ACHN (cell line): ENCODE data around the gene SMOC2.

ENCODE experiments used
- DNase-seq: peaks from one replicate; pipeline ENCODE4 v3.0.0-alpha.2; 2015
- in situ Hi-C: cut with HindIII; loops from 2 replicates; pipeline ENCODE4 v1.10.0; 2017; ENCODE audit warnings: low sequenced_read_pairs, low pct_ligation_motif_present, low pct_unique_long_range_greater_than_20kb

The SMOC2 gene

DNA sequence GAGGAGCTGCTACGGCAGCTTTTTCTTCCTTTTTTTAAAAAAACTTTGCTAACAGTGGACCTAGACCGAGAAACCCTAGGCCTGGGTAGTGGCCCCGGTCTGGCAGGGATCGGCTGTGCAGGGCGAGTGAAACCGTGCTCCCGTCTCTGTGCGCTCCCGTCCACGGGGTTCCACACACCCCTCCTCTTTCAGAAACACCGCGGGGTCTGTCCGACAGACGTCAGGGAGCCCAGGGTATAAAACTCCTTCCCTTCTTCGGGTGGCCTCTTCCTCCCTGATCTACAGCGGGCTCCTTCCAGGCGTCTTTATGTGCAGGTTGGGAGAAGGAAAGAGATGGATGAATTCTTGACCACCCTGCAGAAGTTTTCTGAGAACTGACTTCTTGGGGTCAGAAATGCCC is 27.1 kb upstream of the SMOC2 start:
- no peak for DNase-seq
- in situ Hi-C loops = no loop called here

DNA sequence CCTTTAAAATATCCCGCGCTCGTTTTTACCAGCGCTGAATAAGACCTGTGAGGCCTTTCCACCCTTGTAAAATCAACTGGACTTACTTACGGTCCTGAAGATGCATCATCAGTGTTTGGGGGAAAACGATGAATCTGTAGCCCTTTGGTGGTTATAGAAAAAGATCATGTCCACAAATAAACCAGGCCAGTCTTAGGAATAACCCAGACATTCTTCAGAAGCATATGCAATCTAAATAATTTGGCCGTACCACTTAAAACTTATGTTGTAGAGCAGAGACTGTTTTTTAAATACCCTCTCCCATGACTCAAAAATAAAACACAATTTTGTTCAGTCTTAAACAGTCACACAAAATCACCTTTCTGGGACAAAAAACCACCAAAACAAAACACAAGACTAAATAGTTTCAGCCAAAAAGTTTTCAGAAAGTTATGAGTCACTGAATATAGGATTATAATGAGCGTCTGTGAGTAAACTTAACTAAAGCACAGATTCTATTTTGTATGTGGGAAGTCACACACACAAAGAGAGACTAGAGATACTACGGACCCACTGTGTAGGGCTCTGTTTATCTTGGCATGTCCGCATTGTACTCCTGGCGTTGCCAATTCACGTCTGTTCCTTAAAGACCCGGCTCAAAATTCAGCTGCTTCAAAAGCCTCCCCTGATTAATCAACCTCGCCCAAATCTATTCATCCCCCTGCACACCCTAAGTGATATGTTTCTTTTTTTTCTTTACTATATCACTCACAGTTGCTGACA is 26.5 kb upstream of the SMOC2 start:
- no peak for DNase-seq
- in situ Hi-C loops = no loop called here

DNA sequence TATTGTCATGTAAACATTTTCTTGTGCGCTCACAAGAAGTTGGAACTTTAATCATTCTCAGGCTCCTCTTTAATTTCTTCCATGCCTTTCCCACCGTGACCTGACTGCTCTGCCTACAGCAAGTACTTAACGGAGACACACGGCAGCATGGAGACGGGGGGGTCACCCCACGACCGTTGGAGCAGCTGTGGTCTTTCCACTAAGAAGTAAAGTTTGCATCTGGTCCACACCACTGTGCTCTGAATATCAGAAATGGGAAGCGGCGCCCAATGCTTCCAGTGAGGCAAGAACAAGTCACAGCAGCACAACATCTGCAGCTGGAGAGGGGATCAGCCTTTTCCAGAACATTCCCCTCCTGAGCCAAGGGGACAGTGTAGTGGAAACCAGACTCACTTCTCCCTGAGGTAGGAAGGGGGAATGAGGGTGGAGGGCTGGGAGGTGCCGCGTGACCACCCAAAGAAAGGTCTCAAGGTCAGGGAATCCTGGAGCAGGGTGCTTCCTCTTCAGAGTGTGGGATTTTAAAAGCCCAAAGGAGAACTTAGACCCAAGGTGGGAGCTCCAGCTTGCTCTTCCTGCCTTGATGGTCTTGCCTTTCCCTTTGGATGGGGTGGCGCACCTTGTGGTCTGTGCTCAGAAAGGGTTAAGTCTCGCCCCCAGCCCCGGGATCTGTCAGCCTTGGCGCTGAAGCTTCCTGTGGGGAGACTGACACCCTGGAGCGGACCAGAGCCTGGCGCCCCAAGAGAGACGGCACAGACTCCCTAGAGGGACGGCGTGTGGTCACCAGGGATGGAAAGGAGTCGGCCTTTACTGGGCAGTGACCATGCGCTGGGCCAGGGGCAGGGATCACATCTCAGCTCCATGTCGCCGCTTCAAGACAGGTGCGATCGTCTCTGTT is 25.6 kb upstream of the SMOC2 start:
- in situ Hi-C loops = no loop called here
- no peak for DNase-seq

DNA sequence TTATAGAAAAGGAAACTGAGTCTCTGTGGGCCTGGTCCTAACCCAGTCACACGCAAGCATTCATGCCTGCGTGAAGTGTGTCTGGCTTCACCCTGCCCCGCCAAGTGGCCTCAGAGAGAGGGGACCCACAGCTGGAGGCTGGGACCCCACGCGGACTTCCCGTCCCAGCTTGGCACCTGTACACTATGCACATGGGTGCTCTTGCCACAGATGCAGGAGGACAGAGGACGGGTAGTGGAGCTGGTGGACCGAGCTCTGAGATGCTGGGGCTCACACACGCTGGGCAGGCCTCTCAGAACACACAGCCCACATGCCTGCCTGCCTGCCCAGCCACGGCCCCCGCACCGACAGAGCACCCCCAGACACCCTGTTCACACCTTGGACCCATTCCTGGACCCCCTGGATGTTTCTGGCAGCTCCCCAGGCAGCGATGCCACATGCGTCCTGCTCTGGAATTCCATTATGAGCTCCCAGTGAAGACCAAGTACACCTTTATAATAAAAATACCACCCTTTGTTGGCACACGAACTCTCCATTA is 24.9 kb upstream of the SMOC2 start:
- DNase-seq = no peak
- in situ Hi-C loops = no loop called here

DNA sequence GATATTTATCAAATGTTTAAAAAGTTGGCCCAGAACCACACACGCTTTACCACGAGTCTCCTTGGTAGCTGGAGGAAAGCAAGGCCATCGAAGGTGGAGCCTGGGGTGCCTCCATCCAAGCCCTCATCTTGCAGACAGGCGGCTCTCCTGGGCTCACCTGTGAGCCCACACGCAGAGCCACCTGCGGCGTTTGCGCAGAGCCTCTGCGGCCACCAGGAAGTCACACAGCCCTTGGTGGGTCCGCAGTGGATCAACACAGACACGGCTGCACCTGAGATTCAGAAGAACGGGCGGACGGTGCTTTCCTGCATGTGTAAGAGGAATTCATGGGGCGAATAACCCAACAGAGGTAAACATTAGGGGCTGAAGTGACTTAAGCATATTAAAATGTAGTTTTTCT is 24.5 kb upstream of the SMOC2 start:
- in situ Hi-C loops = no loop called here
- DNase-seq = no peak

DNA sequence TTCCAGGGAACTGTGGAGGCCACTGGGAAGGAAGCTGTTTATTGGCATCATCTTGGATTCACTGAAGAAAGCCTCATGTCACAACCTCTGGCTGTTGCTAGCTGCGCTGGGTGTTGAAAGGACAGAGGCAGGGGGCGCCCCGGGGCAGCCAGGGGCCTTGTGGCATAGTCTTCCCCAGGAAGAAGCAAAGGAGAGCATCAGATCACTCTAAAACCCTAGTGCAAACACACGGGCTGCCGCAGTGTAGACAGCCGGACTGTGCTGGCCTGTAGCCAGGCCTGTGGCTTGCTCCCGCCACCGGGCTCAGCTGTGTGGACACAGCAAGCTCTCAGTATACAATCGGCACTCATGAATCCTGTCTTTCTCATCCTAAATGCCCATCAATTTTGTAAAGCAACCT is 23.8 kb upstream of the SMOC2 start:
- no peak for DNase-seq
- in situ Hi-C loops = no loop called here

DNA sequence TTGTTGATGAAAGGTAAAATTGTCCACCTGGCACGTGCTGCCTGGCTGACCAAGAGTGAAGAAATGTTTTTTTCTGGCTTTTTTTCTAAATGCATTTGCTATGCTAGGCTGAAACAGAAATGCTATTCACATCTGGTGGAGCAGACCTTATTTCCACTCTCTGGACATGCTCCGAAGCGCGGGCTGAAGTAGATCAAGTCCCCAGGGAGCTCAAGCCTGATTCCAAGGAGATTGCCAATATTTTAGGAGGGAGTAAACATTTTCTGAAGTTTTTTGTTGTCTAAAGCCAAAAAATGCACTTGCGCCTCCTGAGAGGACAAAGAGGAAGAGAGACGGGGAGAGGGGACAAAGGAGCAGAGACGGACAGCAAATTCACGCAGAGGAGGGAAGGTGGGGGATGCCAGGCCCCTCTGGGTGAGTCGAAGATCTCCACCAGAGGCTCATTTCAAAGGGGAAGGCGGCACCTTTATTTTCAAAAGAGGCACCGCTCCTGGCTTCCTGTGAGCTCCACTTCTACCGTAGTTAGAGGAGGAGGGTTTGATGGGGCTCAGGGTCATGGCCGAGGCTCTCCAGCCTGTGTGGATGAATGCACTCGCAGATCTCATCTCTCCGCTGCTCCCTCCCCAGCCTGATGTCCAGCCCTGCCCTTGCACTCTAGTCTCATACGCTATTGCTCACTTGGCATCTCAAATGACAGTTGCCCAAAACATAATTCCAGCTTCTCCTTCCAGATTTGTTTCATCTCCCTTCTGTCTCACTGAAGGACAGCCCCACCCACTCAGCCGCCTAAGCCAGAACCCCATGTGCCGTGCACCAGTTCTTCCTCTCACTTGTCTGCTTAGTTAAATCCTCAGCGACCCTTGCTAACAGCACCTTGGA is 23.1 kb upstream of the SMOC2 start:
- in situ Hi-C loops = no loop called here
- no peak for DNase-seq

DNA sequence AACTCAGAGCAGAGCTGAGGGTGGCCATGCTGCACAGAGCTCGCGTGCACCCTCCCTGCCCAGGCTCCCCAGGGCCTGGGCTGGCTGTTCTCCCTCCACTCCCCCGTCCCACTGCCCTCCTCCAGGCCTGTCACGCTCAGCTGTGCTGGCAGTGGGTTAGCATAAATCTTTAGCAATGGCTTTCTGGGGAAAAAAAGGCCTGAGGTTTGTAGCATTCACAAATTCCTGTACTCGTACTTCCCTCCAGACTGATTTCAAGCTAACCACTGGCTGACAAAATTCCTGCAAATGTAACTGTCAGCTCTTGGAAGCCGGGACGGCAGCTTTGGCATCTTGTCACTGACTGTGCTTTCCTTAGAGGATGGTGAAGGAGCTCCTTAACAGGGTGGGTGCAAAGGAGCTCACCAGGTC is 22.3 kb upstream of the SMOC2 start:
- no peak for DNase-seq
- in situ Hi-C loops = no loop called here

DNA sequence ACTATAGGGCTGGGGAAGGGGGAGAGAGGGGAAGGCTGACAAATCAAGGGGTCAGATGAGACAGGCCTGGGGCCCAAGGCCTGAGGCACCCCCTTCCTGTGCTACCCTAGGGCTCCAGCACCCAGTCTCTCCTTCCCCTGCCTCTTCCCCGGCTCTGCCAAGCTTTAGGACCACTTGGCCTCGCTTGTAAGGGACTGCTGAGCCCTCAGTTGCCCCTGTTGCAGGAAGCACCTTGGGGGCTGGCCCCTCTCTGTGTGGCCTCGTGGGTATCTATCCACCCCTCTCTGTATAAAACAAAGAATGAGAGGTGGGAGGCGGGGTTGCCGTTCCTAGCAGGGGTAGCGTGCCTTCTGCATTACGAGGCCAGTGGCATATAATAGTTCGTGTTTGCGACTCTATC is 21.4 kb upstream of the SMOC2 start:
- DNase-seq = no peak
- in situ Hi-C loops = no loop called here

DNA sequence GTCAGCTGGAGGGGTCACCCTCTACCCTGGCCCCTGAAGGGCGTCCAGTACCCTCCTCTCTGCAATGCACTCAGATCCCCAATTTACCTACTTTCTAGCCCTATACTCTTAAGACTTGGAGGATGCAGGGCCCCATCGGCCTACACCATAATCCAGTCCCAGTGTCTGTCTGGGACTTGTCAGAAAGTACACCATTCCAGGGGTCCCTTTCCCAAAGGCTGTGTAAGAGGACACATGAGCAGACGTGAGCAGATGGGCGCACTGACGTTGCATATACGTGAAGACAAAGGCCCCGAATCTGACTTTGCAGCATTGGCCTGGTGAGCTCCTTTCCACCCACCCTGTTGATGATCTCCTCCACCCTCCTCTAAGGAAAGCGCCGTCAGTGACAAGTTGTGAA is 20.9 kb upstream of the SMOC2 start:
- in situ Hi-C loops = no loop called here
- DNase-seq = no peak

DNA sequence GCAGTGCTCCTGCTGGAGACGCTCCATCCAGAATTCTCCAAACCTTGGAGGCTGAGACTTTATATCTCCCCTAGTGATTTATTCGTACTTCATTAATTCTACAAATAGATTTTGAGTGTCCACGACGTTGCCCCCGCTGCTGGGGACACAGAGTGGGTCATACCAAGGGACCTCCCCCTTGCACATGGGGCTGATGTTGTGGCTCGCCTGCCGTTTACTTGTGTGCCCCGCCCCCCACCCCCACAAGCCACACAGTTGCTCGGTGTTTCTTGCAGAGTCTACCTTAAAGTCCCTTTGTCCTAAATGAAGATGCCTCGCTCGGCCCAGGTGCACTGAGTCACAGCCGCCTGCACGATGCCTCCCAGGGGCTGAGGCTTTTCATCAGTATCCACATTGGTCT is 20.3 kb upstream of the SMOC2 start:
- in situ Hi-C loops = no loop called here
- DNase-seq = no peak

DNA sequence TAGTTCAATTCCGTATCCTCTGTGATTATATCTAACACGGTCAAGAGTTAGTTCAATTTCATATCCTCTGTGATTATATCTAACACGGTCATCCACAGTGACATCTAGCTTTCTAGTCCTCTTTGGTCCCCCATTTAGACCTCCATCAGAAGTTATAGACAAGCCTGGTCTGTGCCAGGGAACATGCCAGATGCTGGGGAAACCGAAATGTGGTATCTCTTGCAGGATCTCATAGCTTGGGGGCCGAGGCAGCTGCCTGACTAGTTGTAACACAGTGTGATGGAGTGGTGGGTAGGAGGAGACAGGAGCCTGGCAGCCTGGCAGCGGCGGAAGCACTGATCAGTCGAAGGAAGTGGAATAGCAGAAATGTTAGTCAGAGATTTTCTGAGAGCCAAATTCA is 13.8 kb upstream of the SMOC2 start:
- in situ Hi-C loops = no loop called here
- DNase-seq = no peak

DNA sequence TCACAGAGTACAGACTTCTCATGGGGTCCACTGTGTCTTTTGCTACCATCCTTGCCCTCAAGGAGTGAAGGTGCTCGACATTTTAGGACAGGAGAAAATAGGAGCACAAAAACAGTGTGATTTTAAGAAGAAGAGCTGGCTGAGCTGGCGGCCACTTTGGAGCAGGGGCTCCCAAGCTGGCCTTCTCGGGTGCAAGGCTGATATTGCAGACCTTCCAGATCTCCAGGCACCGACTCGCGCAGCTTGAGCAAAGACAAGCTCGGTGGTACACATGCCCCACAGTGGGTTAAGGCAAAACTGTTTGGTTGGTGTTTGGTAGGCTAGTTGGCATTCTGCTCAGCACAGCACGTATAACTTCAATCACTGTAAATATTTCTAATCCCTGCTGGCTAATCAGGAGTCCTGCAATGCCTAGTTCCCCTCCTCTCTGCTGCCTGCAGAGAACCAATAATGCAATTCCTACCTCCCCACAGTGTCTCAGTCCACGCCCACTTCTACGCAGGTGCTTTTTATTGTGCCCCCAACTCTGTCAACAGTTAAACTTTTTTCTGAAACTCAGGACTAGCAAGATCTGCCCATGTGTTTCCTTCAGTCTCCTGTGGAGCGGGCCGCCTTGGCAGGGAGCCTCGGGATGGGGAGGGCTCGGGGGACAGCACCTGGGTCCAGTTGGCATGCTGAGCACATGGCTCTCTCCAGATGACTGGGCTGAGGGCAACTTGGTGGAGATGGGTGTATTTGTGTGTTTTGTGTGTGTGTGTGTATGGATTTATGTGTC is 12.7 kb upstream of the SMOC2 start:
- DNase-seq = no peak
- in situ Hi-C loops = no loop called here

DNA sequence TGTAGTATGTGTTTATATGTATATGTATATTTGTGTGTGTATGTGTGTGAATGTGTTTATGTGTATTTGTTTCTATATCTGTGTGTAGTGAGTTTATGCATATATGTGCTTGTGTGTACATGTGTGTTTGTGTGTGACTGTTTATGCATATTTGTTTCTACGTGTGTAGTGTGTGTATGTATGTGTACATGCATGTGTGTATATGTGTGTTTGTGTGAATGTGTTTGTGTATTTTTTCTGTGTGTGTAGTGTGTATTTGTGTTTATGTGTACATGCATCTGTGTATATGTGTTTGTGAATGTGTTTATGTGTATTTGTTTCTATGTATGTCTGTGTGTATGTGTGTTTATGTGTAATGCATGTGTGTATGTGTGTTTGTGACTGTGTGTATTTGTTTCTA is 12.1 kb upstream of the SMOC2 start:
- DNase-seq = no peak
- in situ Hi-C loops = no loop called here

DNA sequence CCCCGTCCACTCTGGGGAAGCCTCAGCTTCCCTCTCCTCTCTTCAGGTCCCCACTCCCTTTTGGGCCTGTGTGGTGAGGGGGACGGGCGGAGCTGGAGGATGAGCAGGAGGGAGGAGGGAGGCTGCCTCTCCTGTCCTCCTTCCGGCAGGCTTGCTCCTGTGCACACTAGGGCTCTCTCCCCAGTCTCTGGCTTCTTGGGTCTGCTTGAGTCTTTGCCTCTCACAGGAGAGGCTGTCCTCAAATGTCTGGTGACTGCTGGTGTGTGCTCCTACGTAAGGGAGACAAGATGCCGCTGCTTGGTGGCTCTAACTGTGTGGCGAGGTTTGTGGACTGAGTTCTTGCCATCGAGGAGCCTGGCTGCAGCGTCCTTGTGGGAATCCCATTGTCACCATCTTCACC is 8.8 kb upstream of the SMOC2 start:
- in situ Hi-C loops = no loop called here
- DNase-seq = no peak

DNA sequence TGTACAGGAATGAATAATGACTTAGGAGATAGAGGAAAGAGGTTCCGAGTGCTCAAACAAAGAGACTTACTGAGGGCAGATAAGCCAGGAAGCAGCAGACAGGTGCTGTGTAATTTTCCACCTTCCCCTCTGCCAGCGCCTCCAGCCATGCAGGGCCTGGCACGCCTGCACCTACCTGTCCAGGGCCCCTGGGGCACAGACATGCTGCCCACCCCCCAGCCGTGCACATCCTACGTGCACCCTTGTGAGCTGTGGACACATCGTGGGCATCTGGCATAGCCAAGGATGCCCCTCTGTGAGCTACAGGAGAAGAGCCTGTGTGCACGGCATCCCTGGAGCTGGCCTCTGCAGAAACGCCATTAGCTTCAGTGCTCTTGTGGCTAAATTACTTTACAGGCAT is 7.1 kb upstream of the SMOC2 start:
- in situ Hi-C loops = no loop called here
- DNase-seq = no peak

DNA sequence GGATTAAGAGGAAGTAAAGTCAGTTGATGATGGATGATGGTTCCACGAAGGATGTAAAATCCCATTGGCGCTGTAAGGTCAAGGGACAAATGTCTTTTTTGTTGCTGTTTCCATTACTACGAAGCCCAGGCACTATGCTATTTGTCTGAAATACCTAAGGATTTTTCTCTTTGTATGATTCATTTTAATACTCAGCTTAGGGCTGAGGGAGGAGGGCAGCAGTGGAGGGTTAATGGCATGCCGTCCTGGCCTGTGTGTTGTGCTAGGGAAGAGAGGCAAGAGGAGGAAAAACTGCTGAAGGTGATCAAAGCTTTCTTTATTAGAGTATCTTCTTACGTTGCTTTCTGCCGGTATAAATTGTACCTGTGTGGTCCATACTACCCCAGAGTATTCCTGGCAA is 6.5 kb upstream of the SMOC2 start:
- DNase-seq = no peak
- in situ Hi-C loops = no loop called here

DNA sequence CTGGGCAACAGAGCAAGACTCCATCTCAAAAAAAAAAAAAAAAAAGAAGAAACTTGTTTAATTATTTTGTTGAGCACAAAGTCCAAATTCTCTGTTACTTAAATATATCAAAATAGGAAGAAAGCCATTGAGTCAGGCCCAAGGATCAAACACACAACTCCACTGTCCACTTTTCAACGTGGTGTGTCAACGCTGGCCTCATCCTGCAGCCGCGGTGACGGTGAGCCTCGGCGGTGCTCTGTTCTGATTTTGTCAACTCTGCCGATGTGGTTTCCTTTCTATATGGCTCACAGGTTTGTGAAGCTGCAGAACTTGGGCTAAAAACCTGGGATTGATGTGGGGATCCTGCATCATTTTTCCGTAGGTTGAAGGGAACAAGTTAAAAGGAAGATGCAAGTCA is 3.2 kb upstream of the SMOC2 start:
- no peak for DNase-seq
- in situ Hi-C loops = no loop called here
